ENCODE measurements around the gene FRAT2. TPM values are rescaled to one million over a fixed set of nuclear protein-coding genes. Genes with fewer than 3 reads are reported as not detected.

Gene FRAT2
- total RNA-seq, 1 donor from 2014 or later = 7.4 TPM

GRCh38 chr10:97333351-97333600, 1.3 kb downstream of the FRAT2 start:
- Histone ChIP-seq H3K9me3 (ENCODE audit: insufficient read depth, low read depth, low read length) (no peaks in the 10 kb centered on the region), H3K4me1 (ENCODE audit: insufficient read depth, low read length) (peaks cover 11% of the 10 kb centered on the region), H3K36me3 (ENCODE audit: insufficient read depth, low read length) (no peaks in the 10 kb centered on the region), H4K20me1 (ENCODE audit: insufficient read depth, low read length) (peaks cover 7% of the 10 kb centered on the region), H3K27ac (ENCODE audit: low read depth, low read length) (peak overlapping the region; percentile 19), H2AFZ (ENCODE audit: low read depth, low read length) (peak overlapping the region; percentile 96), H3K79me2 (ENCODE audit: insufficient read depth, low read length) (peaks cover 7% of the 10 kb centered on the region), H3K4me2 (ENCODE audit: low read length) (peak overlapping the region; percentile 84), H3K9ac (ENCODE audit: low read length) (peak overlapping the region; percentile 98), H3K27me3 (ENCODE audit: insufficient read depth, low read length) (peaks cover 27% of the 10 kb centered on the region), H3K4me3 (ENCODE audit: insufficient read depth, low read depth, low read length) (peak overlapping the region; percentile 72)
- peaks cover 14% of the 10 kb centered on the region for H3K27me3 Mint-ChIP-seq (ENCODE audit: low read depth, unreplicated experiment)
- H3K4me3 Mint-ChIP-seq (ENCODE audit: unreplicated experiment) = peak overlapping the region; percentile 92
- peaks cover 31% of the 10 kb centered on the region for H3K4me1 Mint-ChIP-seq (ENCODE audit: low read depth, unreplicated experiment)
- H3K9me3 Mint-ChIP-seq (ENCODE audit: unreplicated experiment) = peaks cover 2% of the 10 kb centered on the region
- H3K27ac Mint-ChIP-seq (ENCODE audit: unreplicated experiment) = peak overlapping the region; percentile 91
- DNase-seq (ENCODE audit: low read depth) = peak; percentile 24
- no peak for FAIRE-seq
- H3K36me3 Mint-ChIP-seq (ENCODE audit: low read depth, unreplicated experiment) = peaks cover 7% of the 10 kb centered on the region
- TF ChIP-seq EZH2 (IDR thresholded peaks at IDR 0.05; ENCODE audit: insufficient read depth, low read length) = no peak
- no peak for TF ChIP-seq CTCF (IDR thresholded peaks at IDR 0.05; ENCODE audit: insufficient read depth, low read depth, low read length)

GRCh38 chr10:97332591-97333350, 1.8 kb downstream of the FRAT2 start:
- Histone ChIP-seq H3K36me3 (ENCODE audit: insufficient read depth, low read length) (no peaks in the 10 kb centered on the region), H3K4me2 (ENCODE audit: low read length) (peak overlapping the region; percentile 84), H4K20me1 (ENCODE audit: insufficient read depth, low read length) (peaks cover 7% of the 10 kb centered on the region), H3K9ac (ENCODE audit: low read length) (peak overlapping the region; percentile 98), H3K4me1 (ENCODE audit: insufficient read depth, low read length) (peaks cover 11% of the 10 kb centered on the region), H3K4me3 (ENCODE audit: insufficient read depth, low read depth, low read length) (peak overlapping the region; percentile 72), H3K27ac (ENCODE audit: low read depth, low read length) (peak overlapping the region; percentile 19), H3K27me3 (ENCODE audit: insufficient read depth, low read length) (peaks cover 22% of the 10 kb centered on the region), H3K79me2 (ENCODE audit: insufficient read depth, low read length) (peaks cover 7% of the 10 kb centered on the region), H3K9me3 (ENCODE audit: insufficient read depth, low read depth, low read length) (no peaks in the 10 kb centered on the region), H2AFZ (ENCODE audit: low read depth, low read length) (peak overlapping the region; percentile 96)
- peaks cover 31% of the 10 kb centered on the region for H3K4me1 Mint-ChIP-seq (ENCODE audit: low read depth, unreplicated experiment)
- H3K36me3 Mint-ChIP-seq (ENCODE audit: low read depth, unreplicated experiment) = peaks cover 9% of the 10 kb centered on the region
- peak overlapping the region; percentile 91 for H3K27ac Mint-ChIP-seq (ENCODE audit: unreplicated experiment)
- FAIRE-seq (no peak), DNase-seq (ENCODE audit: low read depth) (peak; percentile 67)
- H3K27me3 Mint-ChIP-seq (ENCODE audit: low read depth, unreplicated experiment) = peaks cover 9% of the 10 kb centered on the region
- TF ChIP-seq CTCF (IDR thresholded peaks at IDR 0.05; ENCODE audit: insufficient read depth, low read depth, low read length) (no peak), EZH2 (IDR thresholded peaks at IDR 0.05; ENCODE audit: insufficient read depth, low read length) (no peak)
- H3K9me3 Mint-ChIP-seq (ENCODE audit: unreplicated experiment) = peaks cover 2% of the 10 kb centered on the region
- peak overlapping the region; percentile 92 for H3K4me3 Mint-ChIP-seq (ENCODE audit: unreplicated experiment)

GRCh38 chr10:97331153-97331703, 3.3 kb downstream of the FRAT2 start:
- H3K4me2 ChIP-seq (ENCODE audit: low read length) = no peak overlapping the region
- Mint-ChIP-seq H3K27ac (ENCODE audit: unreplicated experiment) (no peak overlapping the region), H3K36me3 (ENCODE audit: low read depth, unreplicated experiment) (peaks cover 9% of the 10 kb centered on the region)

More at GRCh38 chr10:97331153-97331703, 3.3 kb downstream of the FRAT2 start:
- no peak overlapping the region for H3K9ac ChIP-seq (ENCODE audit: low read length)
- H4K20me1 ChIP-seq (ENCODE audit: insufficient read depth, low read length) = peaks cover 7% of the 10 kb centered on the region
- FAIRE-seq = no peak
- Mint-ChIP-seq H3K27me3 (ENCODE audit: low read depth, unreplicated experiment) (no peaks in the 10 kb centered on the region), H3K4me1 (ENCODE audit: low read depth, unreplicated experiment) (peaks cover 20% of the 10 kb centered on the region), H3K9me3 (ENCODE audit: unreplicated experiment) (peaks cover 2% of the 10 kb centered on the region), H3K4me3 (ENCODE audit: unreplicated experiment) (peak overlapping the region; percentile 92)
- TF ChIP-seq CTCF (IDR thresholded peaks at IDR 0.05; ENCODE audit: insufficient read depth, low read depth, low read length) = no peak
- TF ChIP-seq EZH2 (IDR thresholded peaks at IDR 0.05; ENCODE audit: insufficient read depth, low read length) = no peak
- no peak overlapping the region for H3K27ac ChIP-seq (ENCODE audit: low read depth, low read length)
- no peaks in the 10 kb centered on the region for H3K36me3 ChIP-seq (ENCODE audit: insufficient read depth, low read length)
- no peaks in the 10 kb centered on the region for H3K9me3 ChIP-seq (ENCODE audit: insufficient read depth, low read depth, low read length)
- peaks cover 6% of the 10 kb centered on the region for H3K27me3 ChIP-seq (ENCODE audit: insufficient read depth, low read length)
- no peak for DNase-seq (ENCODE audit: low read depth)
- H2AFZ ChIP-seq (ENCODE audit: low read depth, low read length) = no peak overlapping the region
- H3K4me3 ChIP-seq (ENCODE audit: insufficient read depth, low read depth, low read length) = no peak overlapping the region
- peaks cover 11% of the 10 kb centered on the region for H3K4me1 ChIP-seq (ENCODE audit: insufficient read depth, low read length)
- H3K79me2 ChIP-seq (ENCODE audit: insufficient read depth, low read length) = peaks cover 7% of the 10 kb centered on the region
